Activated naive CD8-positive, alpha-beta T cell (primary cell): Measurements from ENCODE around the gene MORN1.

Source experiments
- H3K27ac Mint-ChIP-seq: one replicate; pipeline ENCODE4 v1.8.0; 2021; ENCODE audit warnings: mixed read lengths
- H3K27me3 Mint-ChIP-seq: one replicate; pipeline ENCODE4 v1.8.0; 2021; ENCODE audit warnings: mixed read lengths
- H3K36me3 Mint-ChIP-seq: one replicate; pipeline ENCODE4 v1.8.0; 2021; ENCODE audit warnings: mixed read lengths
- H3K4me1 Mint-ChIP-seq: one replicate; pipeline ENCODE4 v1.8.0; 2021; ENCODE audit warnings: low read depth, mixed read lengths
- H3K4me3 Mint-ChIP-seq: one replicate; pipeline ENCODE4 v1.8.0; 2021; ENCODE audit warnings: mild to moderate bottlenecking, mixed read lengths
- H3K9me3 Mint-ChIP-seq: one replicate; pipeline ENCODE4 v1.8.0; 2021; ENCODE audit warnings: low read depth, mixed read lengths

MORN1 gene

GRCh38 chr1:2403273-2403672, 11.9 kb upstream of the MORN1 start:
- Mint-ChIP-seq H3K27ac (no peak overlapping the region), H3K36me3 (peaks cover 3% of the 10 kb centered on the region), H3K9me3 (no peaks in the 10 kb centered on the region), H3K4me3 (no peak overlapping the region), H3K27me3 (no peaks in the 10 kb centered on the region), H3K4me1 (peaks cover 10% of the 10 kb centered on the region)

DNA sequence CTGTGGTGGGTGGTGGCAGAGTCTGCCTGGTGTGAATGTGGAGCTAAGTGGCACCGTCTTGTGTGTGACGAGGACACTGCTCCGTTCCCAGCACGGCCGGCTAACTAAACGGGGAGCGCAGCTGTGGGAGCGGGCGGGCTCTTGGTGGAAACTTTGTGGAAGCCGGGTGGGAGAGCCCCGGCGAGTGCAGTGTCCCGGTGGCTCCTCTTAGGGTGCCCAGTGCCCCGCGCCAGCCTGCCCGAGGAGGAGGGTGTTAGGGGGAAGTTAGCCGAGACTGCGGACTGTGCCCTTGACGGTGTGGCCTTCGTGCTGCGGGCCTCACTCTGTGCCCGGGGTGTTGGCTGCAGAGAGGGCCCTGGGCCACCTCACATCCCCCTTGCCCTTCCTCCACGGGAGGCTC, 11.1 kb upstream of the MORN1 start:
- Mint-ChIP-seq H3K4me1 (peaks cover 10% of the 10 kb centered on the region), H3K27me3 (no peaks in the 10 kb centered on the region), H3K9me3 (no peaks in the 10 kb centered on the region), H3K36me3 (peaks cover 3% of the 10 kb centered on the region), H3K27ac (no peak overlapping the region), H3K4me3 (no peak overlapping the region)

DNA sequence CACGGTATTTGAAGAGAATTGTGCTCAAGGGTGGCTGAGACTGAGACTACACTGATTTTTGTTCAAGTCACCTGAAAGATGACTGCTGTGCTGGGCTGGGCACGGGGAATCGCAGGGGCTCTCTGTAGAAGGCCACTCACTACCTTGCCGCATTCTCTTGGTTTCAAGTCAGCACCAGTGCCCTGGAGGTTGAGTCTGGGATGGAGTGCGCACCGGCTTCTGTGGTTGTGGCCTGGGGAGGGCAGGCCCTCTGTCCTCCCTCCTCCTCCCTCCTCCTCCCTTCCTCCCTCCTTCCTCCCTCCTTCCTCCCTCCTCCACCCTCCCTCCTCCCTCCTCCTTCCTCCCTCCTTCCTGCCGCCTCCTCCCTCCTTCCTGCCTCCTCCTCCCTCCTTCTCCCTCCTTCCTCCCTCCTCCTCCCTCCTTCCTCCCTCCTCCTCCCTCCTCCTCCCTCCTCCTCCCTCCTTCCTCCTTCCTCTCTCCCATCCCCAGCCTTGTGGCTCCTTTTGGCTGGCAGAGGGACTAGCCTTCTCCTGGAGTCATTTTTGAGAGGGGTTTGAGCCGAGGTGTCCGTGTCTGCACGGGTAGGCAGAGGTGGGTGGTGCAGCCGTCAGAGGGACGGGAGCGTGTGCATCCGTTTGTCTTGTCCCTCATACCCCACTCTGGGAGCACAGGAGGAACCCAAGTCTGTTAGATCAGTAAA, 9.7 kb upstream of the MORN1 start:
- no peaks in the 10 kb centered on the region for H3K27me3 Mint-ChIP-seq
- peaks cover 10% of the 10 kb centered on the region for H3K4me1 Mint-ChIP-seq
- no peak overlapping the region for H3K27ac Mint-ChIP-seq

DNA sequence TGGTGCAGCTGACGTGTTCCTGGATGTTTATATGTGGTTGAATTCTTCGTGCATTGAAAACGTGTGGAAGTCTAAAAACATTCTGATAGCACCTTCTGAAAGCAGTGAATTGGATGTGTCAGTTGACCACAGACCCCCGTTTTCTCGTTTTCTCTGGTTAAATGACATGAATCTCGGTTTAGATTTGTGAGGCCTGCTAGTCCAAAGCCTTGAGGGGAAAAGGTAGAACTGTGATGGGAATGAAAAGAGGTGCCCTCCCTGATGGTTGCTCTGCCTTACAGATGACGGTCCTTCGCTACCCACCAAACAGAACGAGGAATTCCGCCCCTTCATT, 9.2 kb upstream of the MORN1 start:
- peaks cover 3% of the 10 kb centered on the region for H3K36me3 Mint-ChIP-seq
- H3K4me3 Mint-ChIP-seq: no peak overlapping the region
- no peaks in the 10 kb centered on the region for H3K9me3 Mint-ChIP-seq
- peaks cover 10% of the 10 kb centered on the region for H3K4me1 Mint-ChIP-seq
- H3K27me3 Mint-ChIP-seq: no peaks in the 10 kb centered on the region
- peak overlapping the region; percentile 11 for H3K27ac Mint-ChIP-seq

More for the DNA sequence above, 9.7 kb upstream of the MORN1 start:
- Mint-ChIP-seq H3K9me3 (no peaks in the 10 kb centered on the region), H3K4me3 (no peak overlapping the region), H3K36me3 (peaks cover 3% of the 10 kb centered on the region)

DNA sequence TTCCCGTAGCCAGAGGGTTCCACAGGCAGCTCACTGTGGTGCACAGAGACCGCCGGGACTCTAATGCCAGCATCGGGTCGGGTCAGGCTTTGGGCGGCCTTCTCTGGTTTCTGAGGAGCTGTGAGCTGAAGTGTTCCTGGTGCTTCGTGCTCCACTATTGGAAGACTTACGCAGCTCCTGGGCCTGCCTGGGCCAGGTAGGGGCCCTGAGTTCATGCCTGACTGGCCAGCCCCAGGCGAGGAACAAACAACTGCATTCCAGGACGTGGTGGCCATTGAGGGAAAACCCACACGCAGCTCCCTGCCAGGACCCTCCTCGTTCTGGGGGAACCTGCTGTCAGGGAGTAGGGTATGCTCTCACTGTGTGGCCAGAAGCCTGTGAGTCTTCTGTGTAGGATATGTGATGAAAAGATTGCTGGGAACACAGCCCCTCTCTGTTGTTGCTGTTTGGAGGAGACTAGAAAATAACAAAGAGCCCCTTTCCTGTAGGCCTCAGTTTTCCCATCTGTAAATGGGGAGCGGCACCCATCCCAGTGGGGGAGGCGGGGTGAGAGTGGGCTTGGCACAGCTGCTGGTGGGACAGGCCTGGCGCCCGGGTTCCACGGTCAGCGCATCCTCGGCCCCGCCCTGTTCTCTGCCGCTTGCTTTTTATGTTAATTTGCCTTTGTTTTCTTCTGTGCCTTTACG, 8.7 kb upstream of the MORN1 start:
- Mint-ChIP-seq H3K9me3 (no peaks in the 10 kb centered on the region), H3K4me1 (peaks cover 11% of the 10 kb centered on the region), H3K4me3 (no peak overlapping the region), H3K36me3 (peaks cover 3% of the 10 kb centered on the region), H3K27ac (peak overlapping the region; percentile 11), H3K27me3 (no peaks in the 10 kb centered on the region)

DNA sequence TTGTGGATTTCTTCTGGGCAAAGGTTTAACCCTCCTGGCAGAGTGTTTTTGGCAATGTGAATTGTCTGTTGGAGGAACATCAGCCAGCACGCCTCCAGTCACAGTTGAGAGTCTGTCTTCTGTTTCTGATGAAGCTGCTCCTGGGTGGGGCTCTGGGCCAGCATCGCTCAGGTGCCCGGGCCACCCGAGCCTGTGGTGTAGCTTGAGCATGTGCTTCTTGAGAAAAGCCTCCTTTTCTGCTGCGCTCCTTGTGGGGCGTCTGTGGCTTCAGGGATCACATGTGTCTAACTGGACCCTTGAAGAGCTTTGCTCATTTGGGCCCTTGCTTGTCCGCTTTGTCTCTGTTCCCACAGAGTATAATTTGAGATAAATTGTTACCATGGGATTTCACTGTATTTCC, 7.5 kb upstream of the MORN1 start:
- Mint-ChIP-seq H3K27me3 (no peaks in the 10 kb centered on the region), H3K4me3 (no peak overlapping the region), H3K9me3 (no peaks in the 10 kb centered on the region), H3K27ac (peak overlapping the region; percentile 61), H3K4me1 (peaks cover 20% of the 10 kb centered on the region), H3K36me3 (peaks cover 3% of the 10 kb centered on the region)

DNA sequence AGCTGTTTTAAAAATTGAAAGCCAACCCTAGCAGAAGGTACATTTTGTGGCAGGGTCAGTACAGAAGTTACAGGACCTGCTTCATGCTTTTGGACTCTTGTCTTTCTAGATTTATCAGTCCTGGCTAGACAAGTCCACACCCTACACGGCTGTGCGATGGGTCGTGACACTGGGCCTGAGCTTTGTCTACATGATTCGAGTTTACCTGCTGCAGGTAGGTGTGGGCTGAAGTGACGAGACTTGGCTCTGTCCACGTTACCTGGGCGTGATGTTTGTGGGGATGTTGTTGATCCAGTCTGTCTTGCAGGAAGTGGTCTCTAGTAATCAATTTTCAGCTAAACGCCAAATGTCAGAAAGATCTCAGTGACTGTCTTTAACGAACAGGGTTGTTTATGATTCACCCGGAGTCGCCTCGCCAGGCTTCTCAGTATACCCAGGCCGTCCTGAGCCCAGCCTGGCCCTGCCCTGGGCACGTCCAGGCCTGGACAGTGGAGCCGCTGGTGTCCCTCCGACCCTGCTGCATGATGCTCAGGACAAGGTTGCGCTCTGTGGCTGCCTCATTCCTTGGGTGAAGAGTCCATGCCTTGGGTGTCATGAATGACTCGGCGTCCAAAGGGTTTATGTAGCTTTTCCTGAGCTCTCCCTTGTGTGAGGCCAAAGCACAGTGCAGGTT, 5.8 kb upstream of the MORN1 start:
- Mint-ChIP-seq H3K9me3 (no peaks in the 10 kb centered on the region), H3K4me1 (peaks cover 36% of the 10 kb centered on the region), H3K36me3 (peaks cover 3% of the 10 kb centered on the region), H3K27me3 (no peaks in the 10 kb centered on the region), H3K27ac (no peak overlapping the region), H3K4me3 (no peak overlapping the region)

GRCh38 chr1:2396476-2396875, 5.1 kb upstream of the MORN1 start:
- H3K4me1 Mint-ChIP-seq: peaks cover 35% of the 10 kb centered on the region
- H3K9me3 Mint-ChIP-seq: no peaks in the 10 kb centered on the region
- H3K36me3 Mint-ChIP-seq: peaks cover 3% of the 10 kb centered on the region
- H3K27ac Mint-ChIP-seq: no peak overlapping the region
- no peak overlapping the region for H3K4me3 Mint-ChIP-seq
- no peaks in the 10 kb centered on the region for H3K27me3 Mint-ChIP-seq

- H3K4me1 Mint-ChIP-seq: peaks cover 35% of the 10 kb centered on the region
- H3K36me3 Mint-ChIP-seq: peaks cover 3% of the 10 kb centered on the region
- H3K27ac Mint-ChIP-seq: no peak overlapping the region
Observed at GRCh38 chr1:2396059-2396458, 4.7 kb upstream of the MORN1 start.

DNA sequence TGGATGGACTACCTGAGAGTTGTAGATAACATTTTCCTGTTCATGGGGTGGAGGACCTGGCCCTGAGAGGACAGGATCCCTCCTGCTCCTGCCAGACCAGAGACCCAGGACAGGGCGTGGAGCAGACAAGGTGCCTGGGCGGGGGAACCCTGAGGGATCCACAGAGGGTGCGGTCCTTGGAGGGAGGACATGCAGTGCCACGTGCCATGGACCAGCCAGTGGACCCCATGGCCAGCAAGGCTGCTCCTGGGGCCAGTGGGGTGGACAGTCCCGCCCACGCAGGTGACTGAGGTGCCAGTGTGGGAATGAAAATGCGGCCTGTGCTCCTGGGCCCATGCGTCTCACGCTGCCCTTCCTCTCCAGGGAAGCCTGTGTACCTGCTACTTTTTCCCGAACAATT, 3.9 kb upstream of the MORN1 start:
- H3K4me3 Mint-ChIP-seq: no peak overlapping the region
- H3K9me3 Mint-ChIP-seq: no peaks in the 10 kb centered on the region
- no peaks in the 10 kb centered on the region for H3K27me3 Mint-ChIP-seq
- peaks cover 3% of the 10 kb centered on the region for H3K36me3 Mint-ChIP-seq
- H3K4me1 Mint-ChIP-seq: peaks cover 33% of the 10 kb centered on the region
- H3K27ac Mint-ChIP-seq: no peak overlapping the region

More at GRCh38 chr1:2396059-2396458, 4.7 kb upstream of the MORN1 start:
- Mint-ChIP-seq H3K27me3 (no peaks in the 10 kb centered on the region), H3K9me3 (no peaks in the 10 kb centered on the region), H3K4me3 (no peak overlapping the region)

DNA sequence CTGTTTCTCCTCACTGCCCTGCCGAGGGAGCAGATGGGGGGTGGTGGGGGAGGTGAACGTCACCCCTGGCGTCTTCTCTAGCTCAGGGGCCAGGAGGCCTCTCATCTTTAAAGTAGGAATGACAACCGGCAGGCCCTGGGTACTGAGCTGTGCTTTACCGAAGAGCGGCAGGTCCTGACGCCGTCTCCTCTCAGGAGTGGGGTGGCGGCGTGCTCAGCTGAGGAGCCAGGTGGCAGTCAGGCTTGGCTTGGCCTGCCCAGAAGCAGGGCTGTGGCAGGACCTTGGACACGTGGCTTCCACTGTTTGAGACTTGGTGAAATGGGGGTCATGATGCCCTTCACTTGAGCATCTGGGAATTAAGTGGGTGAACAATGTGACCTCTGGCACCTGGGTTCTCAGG, 3.4 kb upstream of the MORN1 start:
- Mint-ChIP-seq H3K27ac (peak overlapping the region; percentile 73), H3K27me3 (no peaks in the 10 kb centered on the region), H3K4me3 (no peak overlapping the region), H3K9me3 (no peaks in the 10 kb centered on the region), H3K36me3 (peaks cover 3% of the 10 kb centered on the region), H3K4me1 (peaks cover 34% of the 10 kb centered on the region)

DNA sequence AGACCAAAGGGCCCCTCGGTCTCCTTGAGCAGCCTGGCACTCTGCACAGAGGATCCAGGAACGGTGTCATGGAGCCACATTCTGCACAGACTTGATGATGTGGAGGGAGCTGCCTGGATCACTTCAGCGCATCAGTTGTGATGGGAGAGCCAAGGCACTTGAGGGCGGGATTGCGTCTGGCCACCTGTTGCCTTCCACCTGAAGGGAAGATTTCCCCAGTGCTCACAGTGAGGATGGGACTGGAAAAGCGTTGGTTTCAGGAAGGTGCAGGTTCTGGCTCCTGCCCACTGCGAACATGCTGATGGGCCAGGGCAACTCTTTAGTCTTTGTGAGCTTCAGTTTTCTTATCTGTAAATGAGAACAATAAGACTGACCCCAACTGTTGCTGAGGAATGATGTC, 2.9 kb upstream of the MORN1 start:
- Mint-ChIP-seq H3K27me3 (no peaks in the 10 kb centered on the region), H3K4me1 (peaks cover 31% of the 10 kb centered on the region), H3K9me3 (no peaks in the 10 kb centered on the region), H3K27ac (no peak overlapping the region), H3K4me3 (peak overlapping the region; percentile 44), H3K36me3 (peaks cover 2% of the 10 kb centered on the region)

DNA sequence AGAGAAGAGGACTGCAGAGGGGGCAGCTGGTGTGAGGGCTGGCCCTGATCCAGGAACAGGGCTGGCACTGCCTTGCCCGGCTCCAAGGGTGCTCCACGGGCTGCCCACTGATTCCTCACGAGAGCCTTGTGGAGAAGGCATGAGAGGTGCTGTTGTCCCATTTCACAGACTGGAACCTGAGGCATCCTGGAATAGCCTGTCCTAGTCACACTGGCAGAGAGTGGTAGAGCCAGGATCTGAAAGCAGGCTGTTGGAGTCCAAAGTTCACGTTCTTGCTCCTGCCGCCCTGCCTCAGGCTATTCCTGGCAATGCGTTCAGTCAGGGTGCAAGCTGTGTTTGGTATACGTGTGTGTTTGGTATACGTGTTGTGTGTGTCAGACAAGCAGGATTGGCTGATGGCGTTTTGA, 2.1 kb upstream of the MORN1 start:
- Mint-ChIP-seq H3K36me3 (no peaks in the 10 kb centered on the region), H3K27me3 (no peaks in the 10 kb centered on the region), H3K4me3 (peak overlapping the region; percentile 94), H3K9me3 (no peaks in the 10 kb centered on the region), H3K27ac (peak overlapping the region; percentile 34), H3K4me1 (peaks cover 29% of the 10 kb centered on the region)

- Mint-ChIP-seq H3K27ac (peak overlapping the region; percentile 68), H3K36me3 (no peaks in the 10 kb centered on the region), H3K4me3 (peak overlapping the region; percentile 94), H3K4me1 (peaks cover 29% of the 10 kb centered on the region), H3K9me3 (no peaks in the 10 kb centered on the region), H3K27me3 (no peaks in the 10 kb centered on the region)
Observed at GRCh38 chr1:2392686-2393085, 1.3 kb upstream of the MORN1 start.

- Mint-ChIP-seq H3K27ac (peak overlapping the region; percentile 68), H3K4me1 (peaks cover 29% of the 10 kb centered on the region), H3K4me3 (peak overlapping the region; percentile 94), H3K36me3 (no peaks in the 10 kb centered on the region), H3K9me3 (no peaks in the 10 kb centered on the region), H3K27me3 (no peaks in the 10 kb centered on the region)
Observed at GRCh38 chr1:2391931-2392509, 666 bp upstream of the MORN1 start.
